ENCODE results near the gene TPST1.

The TPST1 gene

DNA sequence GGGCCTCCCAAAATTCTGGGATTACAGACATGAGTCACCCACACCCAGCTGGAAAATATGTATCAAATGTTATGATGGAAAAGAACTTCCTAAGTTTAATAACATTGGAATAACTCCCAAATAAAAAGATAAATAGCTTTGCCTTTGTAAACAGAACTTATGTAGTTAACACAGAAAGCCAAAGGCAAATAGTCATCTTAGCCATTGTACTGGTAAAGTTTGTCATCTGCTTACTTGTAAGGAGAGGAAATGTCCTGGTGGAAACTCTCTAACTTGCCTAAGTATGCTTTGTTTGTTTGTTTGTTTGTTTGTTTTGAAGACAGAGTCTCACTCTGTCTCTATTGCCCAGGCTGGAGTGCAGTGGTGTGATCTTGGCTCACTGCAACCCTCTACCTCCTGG is 23.8 kb upstream of the TPST1 start:
- no peak overlapping the region for H3K4me3 ChIP-seq (ENCODE audit: low read depth, low read length)
- DNase-seq (ENCODE audit: low read depth): peak; percentile 28
- TF ChIP-seq CTCF (IDR thresholded peaks at IDR 0.05; ENCODE audit: control insufficient read depth, extremely low read depth, insufficient read depth): no peak

- no peak for DNase-seq (ENCODE audit: low read depth)
- H3K4me3 ChIP-seq (ENCODE audit: low read depth, low read length): no peak overlapping the region
- TF ChIP-seq CTCF (IDR thresholded peaks at IDR 0.05; ENCODE audit: control insufficient read depth, extremely low read depth, insufficient read depth): no peak
Observed at GRCh38 chr7:66181845-66182244, 23.3 kb upstream of the TPST1 start.

- TF ChIP-seq CTCF (IDR thresholded peaks at IDR 0.05; ENCODE audit: control insufficient read depth, extremely low read depth, insufficient read depth): no peak
- no peak overlapping the region for H3K4me3 ChIP-seq (ENCODE audit: low read depth, low read length)
Observed at GRCh38 chr7:66182920-66183319, 22.2 kb upstream of the TPST1 start.

DNA sequence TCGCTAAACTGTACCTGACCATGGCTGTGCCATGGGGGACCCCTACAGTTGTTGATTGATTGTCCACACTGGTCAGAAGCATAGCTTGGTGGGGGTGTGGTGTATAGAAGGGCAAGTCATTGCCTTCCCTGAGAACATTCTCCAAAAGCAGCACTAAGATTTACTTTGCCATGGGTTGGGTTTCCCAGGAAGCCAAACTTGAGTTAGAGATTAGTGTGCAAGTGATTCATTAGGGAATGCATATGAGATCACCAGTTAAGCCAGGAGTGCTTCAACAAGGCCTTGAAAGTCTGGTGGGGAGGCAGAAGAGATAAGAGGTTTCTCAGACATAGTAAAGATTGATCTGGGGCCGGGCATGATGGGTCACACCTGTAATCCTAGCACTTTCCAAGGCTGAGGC is 21.4 kb upstream of the TPST1 start:
- no peak for TF ChIP-seq CTCF (IDR thresholded peaks at IDR 0.05; ENCODE audit: control insufficient read depth, extremely low read depth, insufficient read depth)
- no peak for DNase-seq (ENCODE audit: low read depth)
- H3K4me3 ChIP-seq (ENCODE audit: low read depth, low read length): no peak overlapping the region

More at GRCh38 chr7:66182920-66183319, 22.2 kb upstream of the TPST1 start:
- no peak for DNase-seq (ENCODE audit: low read depth)

DNA sequence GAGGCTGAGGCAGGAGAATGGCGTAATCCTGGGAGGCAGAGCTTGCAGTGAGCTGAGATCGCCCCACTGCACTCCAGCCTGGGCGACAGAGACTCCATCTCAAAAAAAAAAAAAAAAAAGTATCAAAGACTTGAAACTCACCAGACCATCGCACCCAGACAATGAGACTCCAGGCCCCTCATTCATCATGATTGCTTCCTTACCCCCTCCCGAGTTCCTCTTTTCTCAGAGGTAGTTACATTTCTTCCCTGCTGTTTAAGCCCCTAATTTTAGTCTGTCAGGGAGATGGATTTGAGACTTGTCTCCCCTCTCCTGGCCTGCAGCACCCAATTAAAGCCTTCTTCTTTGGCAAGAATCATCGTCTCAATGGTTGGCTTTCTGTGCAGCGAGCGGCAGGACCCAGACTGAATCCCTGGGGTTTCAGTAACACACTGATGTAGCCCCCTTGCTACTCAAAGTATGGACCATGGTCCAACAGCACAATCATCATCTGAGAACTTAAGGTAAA is 19.4 kb upstream of the TPST1 start:
- TF ChIP-seq CTCF (IDR thresholded peaks at IDR 0.05; ENCODE audit: control insufficient read depth, extremely low read depth, insufficient read depth): no peak

GRCh38 chr7:66186991-66187390 is 18.1 kb upstream of the TPST1 start:
- no peak overlapping the region for H3K4me3 ChIP-seq (ENCODE audit: low read depth, low read length)
- TF ChIP-seq CTCF (IDR thresholded peaks at IDR 0.05; ENCODE audit: control insufficient read depth, extremely low read depth, insufficient read depth): no peak
- no peak for DNase-seq (ENCODE audit: low read depth)

More for the DNA sequence above, 19.4 kb upstream of the TPST1 start:
- DNase-seq (ENCODE audit: low read depth): no peak
- no peak overlapping the region for H3K4me3 ChIP-seq (ENCODE audit: low read depth, low read length)

GRCh38 chr7:66187905-66188304 is 17.2 kb upstream of the TPST1 start:
- no peak overlapping the region for H3K4me3 ChIP-seq (ENCODE audit: low read depth, low read length)
- no peak for DNase-seq (ENCODE audit: low read depth)
- no peak for TF ChIP-seq CTCF (IDR thresholded peaks at IDR 0.05; ENCODE audit: control insufficient read depth, extremely low read depth, insufficient read depth)
